Gastroesophageal sphincter (tissue), 4 donors: ENCODE data around the gene FAM118A. TPM values are rescaled to one million over a fixed set of nuclear protein-coding genes. Genes with fewer than 3 reads are reported as not detected.

Experiments used
- ATAC-seq: fragments of 150-250 bp; one replicate; pipeline ENCODE4 v1.9.1; 2016; ENCODE audit warnings: mild to moderate bottlenecking, moderate library complexity
- H3K27ac ChIP-seq, 4 donors: fragments of 200-600 bp; sonication (generic) in 3 of 4; 1 replicate in 3 of 4; 2 replicates in 1 of 4; pipeline ENCODE4 v1.5.1; 2016 to 2019
- H3K27me3 ChIP-seq: fragments of 200-600 bp; sonication (generic); one replicate; pipeline ENCODE4 v1.5.1; 2019
- H3K36me3 ChIP-seq, 2 donors: fragments of 200-600 bp; sonication (generic); one replicate each; pipeline ENCODE4 v1.5.1; 2019; ENCODE audit warnings: control low read depth in 1 of 2
- H3K4me1 ChIP-seq, 3 donors: fragments of 200-600 bp; sonication (generic); 1 replicate in 2 of 3; 2 replicates in 1 of 3; pipeline ENCODE4 v1.5.1; 2016 to 2019; ENCODE audit warnings: control low read depth in 2 of 3
- H3K4me3 ChIP-seq, 2 donors: fragments of 200-600 bp; sonication (generic); one replicate each; pipeline ENCODE4 v1.5.1; 2019; ENCODE audit warnings: mild to moderate bottlenecking in 1 of 2, moderate library complexity in 1 of 2
- H3K9me3 ChIP-seq, 3 donors: fragments of 200-600 bp; sonication (generic); one replicate each; pipeline ENCODE4 v1.5.1; 2017 to 2019; ENCODE audit warnings: control low read depth in 2 of 3
- CTCF ChIP-seq, 4 experiments: fragments of 200-600 bp in 2 of 4; fragments of 450-650 bp in 2 of 4; sonication (generic) in 1 of 4; IDR thresholded peaks; one replicate each; pipeline ENCODE4 v1.5.1; 2017 to 2019; ENCODE audit warnings: antibody characterized with exemption in 4 of 4, mild to moderate bottlenecking in 2 of 4, moderate library complexity in 2 of 4
- EP300 ChIP-seq: sonication (generic); formaldehyde crosslinking; IDR thresholded peaks from one replicate; pipeline ENCODE4 v1.6.1; 2017; ENCODE audit warnings: antibody characterized with exemption, mild to moderate bottlenecking
- POLR2A ChIP-seq, 2 donors: fragments of 450-650 bp; IDR thresholded peaks; one replicate each; pipeline ENCODE4 v1.6.1; 2017; ENCODE audit warnings: antibody characterized with exemption in 2 of 2, mild to moderate bottlenecking in 2 of 2, moderate library complexity in 1 of 2
- POLR2AphosphoS5 ChIP-seq: sonication (generic); formaldehyde crosslinking; IDR thresholded peaks from one replicate; pipeline ENCODE4 v1.6.1; 2017; ENCODE audit warnings: antibody characterized with exemption
- whole genome bisulfite sequencing, 2 donors: methylation state at CpG; one replicate each; pipeline ENCODE4 v1.1.5; 2018; ENCODE audit warnings: low coverage in 1 of 2; 5-methylcytosine and 5-hydroxymethylcytosine counted together
- total RNA-seq, 4 donors: library from RNA; depleted of rRNA; stranded (reverse); fragments of >200 nt; gene quantifications; one replicate each; pipeline ENCODE4 v1.1.0, GENCODE V29; 2016

Gene FAM118A
- total RNA-seq, 4 donors from 2014 or later: 17.4 to 82.9 (median 29.6) TPM

DNA sequence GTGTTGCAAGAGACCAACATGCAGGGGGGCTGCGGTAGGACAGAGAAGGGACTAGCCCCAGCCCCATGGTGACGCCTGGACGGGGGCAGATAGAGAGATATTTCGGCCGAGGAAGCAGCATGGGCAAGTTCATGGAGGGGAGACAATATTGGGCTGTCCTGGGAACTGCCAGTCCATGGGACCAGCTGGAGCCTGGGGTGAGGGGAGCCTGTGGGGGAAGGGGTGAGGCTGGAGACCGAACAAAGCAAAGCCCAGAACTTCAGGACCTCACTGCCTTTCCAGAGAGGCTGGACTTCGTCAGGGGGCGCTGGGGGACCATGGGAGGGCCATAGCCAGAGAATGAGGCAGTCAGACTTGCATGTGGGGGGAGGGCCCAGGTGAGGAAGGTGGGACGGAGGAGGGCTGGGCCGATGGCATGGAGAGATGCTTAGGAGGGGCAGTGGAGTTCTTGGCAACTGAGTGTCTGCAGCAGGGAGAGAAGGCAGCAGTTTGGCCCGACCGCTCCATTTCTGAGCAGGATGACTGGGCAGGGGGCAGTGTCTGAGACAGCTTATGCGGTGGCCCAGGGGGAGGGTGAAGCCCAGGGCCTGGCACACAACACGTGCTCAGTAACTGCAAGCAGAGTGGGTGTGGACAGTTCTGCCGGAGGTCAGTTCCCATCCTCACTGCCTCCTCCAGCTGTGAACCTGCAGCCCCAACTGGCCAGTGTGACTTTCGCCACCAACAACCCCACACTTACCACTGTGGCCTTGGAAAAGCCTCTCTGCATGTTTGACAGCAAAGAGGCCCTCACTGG lies 24.3 kb upstream of the FAM118A start:
- WGBS, 2 donors: 41 to 58% methylated on average over 5 to 11 of the region's 16 CpGs
- peak overlapping the region in 1 of 2 donors; percentile 46 for H3K4me3 ChIP-seq
- no peak for TF ChIP-seq CTCF (IDR thresholded peaks at IDR 0.05)
- TF ChIP-seq POLR2A (IDR thresholded peaks at IDR 0.05): no peak
- TF ChIP-seq POLR2AphosphoS5: no peak
- no peak for TF ChIP-seq EP300
- ATAC-seq: peak; percentile 2
- no peak overlapping the region for H3K27ac ChIP-seq
- H3K27me3 ChIP-seq: peaks cover 26% of the 10 kb centered on the region
- H3K4me1 ChIP-seq: peaks cover 0 to 27% (median 9%) of the 10 kb centered on the region in 3 donors
- H3K9me3 ChIP-seq: no peaks in the 10 kb centered on the region
- no peaks in the 10 kb centered on the region for H3K36me3 ChIP-seq

DNA sequence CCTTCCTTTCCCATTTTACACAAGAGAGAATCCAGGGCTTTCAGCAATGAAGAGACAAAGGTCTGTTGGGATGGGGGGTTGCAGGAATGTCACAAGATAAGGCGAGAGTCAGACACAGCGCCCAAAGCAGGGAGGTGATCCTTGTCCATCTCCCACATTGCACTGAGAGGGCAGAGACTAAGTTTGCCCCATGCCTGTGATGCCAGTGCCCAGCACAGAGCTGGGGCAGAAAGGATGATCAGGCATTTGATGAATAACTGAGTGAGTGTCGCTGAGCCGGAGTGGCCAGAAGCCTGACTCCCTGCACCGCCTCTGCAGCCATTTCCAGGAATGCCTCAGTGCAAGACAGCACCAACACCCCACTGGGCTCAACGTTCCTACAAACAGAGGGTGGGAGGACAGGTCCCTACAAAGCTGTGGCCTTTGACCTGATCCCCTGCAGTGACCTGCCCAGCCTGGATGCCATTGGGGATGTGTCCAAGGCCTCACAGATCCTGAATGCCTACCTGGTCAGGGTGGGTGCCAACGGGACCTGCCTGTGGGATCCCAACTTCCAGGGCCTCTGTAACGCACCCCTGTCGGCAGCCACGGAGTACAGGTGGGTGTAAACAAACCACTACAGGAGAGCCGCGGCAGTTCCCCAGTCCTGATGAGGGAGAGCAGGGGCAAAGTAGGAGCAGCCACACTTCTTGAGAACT lies 22.7 kb upstream of the FAM118A start:
- Histone ChIP-seq H3K36me3 (no peaks in the 10 kb centered on the region), H3K27me3 (peaks cover 28% of the 10 kb centered on the region), H3K4me3 (no peak overlapping the region), H3K9me3 (no peaks in the 10 kb centered on the region), H3K27ac (no peak overlapping the region), H3K4me1 (peaks cover 0 to 24% (median 9%) of the 10 kb centered on the region in 3 donors)
- 60 to 90% methylated on average over 1 to 2 of the region's 12 CpGs for WGBS, 2 donors
- TF ChIP-seq CTCF (IDR thresholded peaks at IDR 0.05) (no peak), POLR2AphosphoS5 (no peak), EP300 (no peak), POLR2A (IDR thresholded peaks at IDR 0.05) (no peak)
- no peak for ATAC-seq

DNA sequence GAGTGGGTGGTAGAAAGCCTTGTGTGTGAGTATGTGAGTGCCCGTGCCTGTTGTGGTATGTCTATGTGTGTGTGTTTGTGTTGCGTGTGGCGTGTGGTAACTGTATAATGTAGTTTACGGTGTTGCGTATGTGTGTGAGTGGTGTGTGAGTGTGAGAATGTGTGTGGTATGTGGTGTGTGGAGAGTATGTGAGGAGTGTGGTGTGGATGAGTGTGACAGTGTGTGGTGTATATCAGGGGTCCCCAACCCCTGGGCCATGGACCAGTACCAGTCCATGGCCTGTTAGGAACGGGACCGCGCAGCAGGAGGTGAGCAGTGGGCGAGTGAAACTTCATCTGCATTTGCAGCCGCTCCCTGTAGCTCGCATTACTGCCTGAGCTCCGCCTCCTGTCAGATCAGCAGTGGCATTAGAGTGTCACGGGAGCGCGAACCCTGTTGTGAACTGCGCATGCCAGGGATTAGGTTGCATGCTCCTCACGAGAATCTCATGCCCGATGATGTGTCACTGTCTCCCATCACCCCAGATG lies 19.3 kb upstream of the FAM118A start:
- no peaks in the 10 kb centered on the region for H3K36me3 ChIP-seq
- TF ChIP-seq POLR2A (IDR thresholded peaks at IDR 0.05) (no peak), EP300 (no peak), CTCF (IDR thresholded peaks at IDR 0.05) (no peak), POLR2AphosphoS5 (no peak)

GRCh38 chr22:45291061-45291930 lies 18.4 kb upstream of the FAM118A start:
- Histone ChIP-seq H3K9me3 (no peaks in the 10 kb centered on the region), H3K4me3 (no peak overlapping the region), H3K27ac (no peak overlapping the region), H3K36me3 (no peaks in the 10 kb centered on the region), H3K27me3 (peaks cover 15% of the 10 kb centered on the region), H3K4me1 (no peaks in the 10 kb centered on the region)
- no peak for TF ChIP-seq POLR2AphosphoS5
- 79 to 85% methylated on average over 8 of the region's 8 CpGs for WGBS, 2 donors
- ATAC-seq: no peak

More for the DNA sequence above, 19.3 kb upstream of the FAM118A start:
- Histone ChIP-seq H3K27me3 (peaks cover 15% of the 10 kb centered on the region), H3K27ac (no peak overlapping the region), H3K4me1 (peaks cover 0 to 2% (median 0%) of the 10 kb centered on the region in 3 donors), H3K4me3 (no peak overlapping the region), H3K9me3 (no peaks in the 10 kb centered on the region)
- 45 to 46% methylated on average over 14 to 17 of the region's 18 CpGs for WGBS, 2 donors
- no peak for ATAC-seq

DNA sequence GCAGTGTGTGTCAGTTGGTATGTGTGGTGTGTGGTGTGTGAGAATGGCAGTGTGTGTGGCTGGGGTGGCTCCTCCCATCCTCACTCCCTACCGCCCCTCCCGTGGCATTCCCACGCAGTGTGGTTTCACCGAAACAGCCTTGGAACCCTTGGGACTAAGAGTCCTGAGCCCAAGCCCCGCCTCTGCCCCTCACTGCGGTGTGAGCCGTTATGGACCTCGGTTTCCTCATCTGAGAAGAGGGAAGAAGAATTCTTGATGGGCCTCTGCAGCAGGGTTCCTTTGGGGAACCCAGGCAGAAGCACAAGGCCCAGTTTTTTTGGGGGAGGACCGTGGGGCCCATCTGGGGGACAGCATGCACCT lies 17.8 kb upstream of the FAM118A start:
- TF ChIP-seq POLR2A (IDR thresholded peaks at IDR 0.05): no peak
- no peak for TF ChIP-seq EP300
- TF ChIP-seq POLR2AphosphoS5: no peak
- TF ChIP-seq CTCF (IDR thresholded peaks at IDR 0.05): no peak
- no peak for ATAC-seq
- Histone ChIP-seq H3K9me3 (no peaks in the 10 kb centered on the region), H3K36me3 (no peaks in the 10 kb centered on the region), H3K27me3 (peaks cover 15% of the 10 kb centered on the region), H3K4me3 (no peak overlapping the region), H3K27ac (no peak overlapping the region), H3K4me1 (no peaks in the 10 kb centered on the region)
- WGBS, 2 donors: no CpG with 5 or more reads among the region's 9 CpGs
